Lung (tissue), 16 donors: ENCODE results near the gene YARS1. TPM values are rescaled to one million over a fixed set of nuclear protein-coding genes. Genes with fewer than 3 reads are reported as not detected.

Source experiments
- ATAC-seq: fragments of 200-7000 bp; cut with Tn5 transposase; one replicate; pipeline ENCODE4 v1.9.1; 2020; ENCODE audit warnings: moderate number of reproducible peaks; ENCODE audit not compliant: insufficient read depth, low FRiP score
- DNase-seq, 3 donors: peaks; one replicate each; pipeline ENCODE4 v3.0.0-alpha.2; 2013 to 2017
- H3K27ac ChIP-seq, 2 donors: one replicate each; pipeline ENCODE4 v1.5.1; 2013; ENCODE audit warnings: mild to moderate bottlenecking in 2 of 2, moderate library complexity in 2 of 2, control low read depth in 1 of 2, inconsistent platforms in 1 of 2, low read depth in 1 of 2, low read length in 1 of 2
- H3K27me3 ChIP-seq, 3 donors: one replicate each; pipeline ENCODE4 v1.5.1; 2013; ENCODE audit warnings: low read length in 2 of 3; ENCODE audit not compliant: control insufficient read depth in 3 of 3, insufficient read depth in 3 of 3
- H3K36me3 ChIP-seq, 4 donors: one replicate each; pipeline ENCODE4 v1.5.1; 2013; ENCODE audit warnings: low read length in 4 of 4, mild to moderate bottlenecking in 1 of 4, moderate library complexity in 1 of 4; ENCODE audit not compliant: control insufficient read depth in 4 of 4, insufficient read depth in 4 of 4
- H3K4me1 ChIP-seq, 5 donors: one replicate each; pipeline ENCODE4 v1.5.1; 2013; ENCODE audit warnings: low read length in 5 of 5, mild to moderate bottlenecking in 2 of 5, moderate library complexity in 1 of 5; ENCODE audit not compliant: control insufficient read depth in 5 of 5, insufficient read depth in 5 of 5
- H3K4me3 ChIP-seq: one replicate; pipeline ENCODE4 v1.5.1; 2013; ENCODE audit warnings: mild to moderate bottlenecking, control low read depth, moderate library complexity
- H3K9ac ChIP-seq, 2 donors: one replicate each; pipeline ENCODE4 v1.5.1; 2013; ENCODE audit warnings: low read length in 2 of 2, control low read depth in 1 of 2; ENCODE audit not compliant: insufficient read depth in 1 of 2
- H3K9me3 ChIP-seq, 4 donors: one replicate each; pipeline ENCODE4 v1.5.1; 2013; ENCODE audit warnings: low read length in 3 of 4, mild to moderate bottlenecking in 1 of 4, moderate library complexity in 1 of 4; ENCODE audit not compliant: control insufficient read depth in 4 of 4, insufficient read depth in 3 of 4
- CTCF ChIP-seq: IDR thresholded peaks from 2 replicates; pipeline ENCODE4 v1.5.1; 2012; ENCODE audit warnings: mild to moderate bottlenecking; ENCODE audit errors: control extremely low read depth, extremely low read depth
- WGBS, 2 donors: extraction: QIAGEN DNeasy Blood & Tissue Kit; methylation state at CpG; one replicate each; pipeline ENCODE4 v1.1.7; 2013; 5-methylcytosine and 5-hydroxymethylcytosine counted together
- long read RNA-seq, 5 donors: transcript quantifications; one replicate each; lab custom pipeline, GENCODE V29; 2026
- polyA plus RNA-seq, 2 donors: library from polyadenylated mRNA; stranded (reverse); fragments of 200-250 nt; gene quantifications; one replicate each; pipeline ENCODE4 v1.2.1, GENCODE V29; 2013
- total RNA-seq, 2 donors: library from RNA; depleted of rRNA in 1 of 2; stranded (reverse); fragments of >200 nt in 1 of 2; gene quantifications; one replicate each; pipeline ENCODE4 v1.2.1, GENCODE V29; 2014 to 2021
- donor health status: control.
- donor health status: control.
- donor health status: Bipolar disorder and iron deficiency.
- donor health status: healthy.
- donor health status: DM: yes; HTN: yes; CAD: no.

Gene YARS1
- total RNA-seq (100 to 1,000 TPM in 1 of 2 donors, 10 to 100 TPM in 1; 61.2 to 151 TPM), polyA plus RNA-seq (10 to 100 TPM; 68.5 to 87.1 TPM)
- long read RNA-seq, donor 1, transcript YARS-208 (5 exons, 2,197 nt): minor isoform, 5 of 20 reads
- long read RNA-seq, donor 1, transcript YARS-201 (13 exons, 3,238 nt): major isoform, 8 of 20 reads
- long read RNA-seq, donor 1, partial matches to known transcripts: 0 of 20 reads
- long read RNA-seq, donor 1, other reads (novel, unspliced or antisense): 0 of 20 reads
- long read RNA-seq, donor 2, transcript YARS-209 (2 exons, 2,178 nt): major isoform, 5 of 11 reads
- long read RNA-seq, donor 2, partial matches to known transcripts: 0 of 11 reads
- long read RNA-seq, donor 2, other reads (novel, unspliced or antisense): 0 of 11 reads
- long read RNA-seq, donor 3, partial matches to known transcripts: 0 of 9 reads
- long read RNA-seq, donor 3, other reads (novel, unspliced or antisense): 0 of 9 reads
- long read RNA-seq, donor 4, partial matches to known transcripts: 0 of 6 reads
- long read RNA-seq, donor 4, other reads (novel, unspliced or antisense): 0 of 6 reads
- long read RNA-seq, donor 5, transcript YARS-201 (13 exons, 3,238 nt): major isoform, 12 of 34 reads
- long read RNA-seq, donor 5, partial matches to known transcripts: 14 of 34 reads
- long read RNA-seq, donor 5, other reads (novel, unspliced or antisense): 0 of 34 reads

- peak; percentile 98 for ATAC-seq
- 0 to 1% methylated on average over 50 to 55 of the region's 55 CpGs for WGBS, 2 donors
- TF ChIP-seq CTCF: no peak
- Histone ChIP-seq H3K9ac (peak within 1 kb of the TSS; percentile 76 to 88), H3K27ac (peak within 1 kb of the TSS; percentile 97), H3K27me3 (no peaks in the 10 kb centered on the region), H3K4me3 (peak within 1 kb of the TSS; percentile 91), H3K4me1 (peaks cover 4 to 24% (median 8%) of the 10 kb centered on the region in 5 donors), H3K9me3 (no peaks in the 10 kb centered on the region), H3K36me3 (no peaks in the 10 kb centered on the region)
- DNase-seq: peak; percentile 99 to 100 (median 100)
Observed at GRCh38 chr1:32817159-32817814, at the start of gene YARS1, which contains the start of gene S100PBP. Gene YARS1 (minus strand): TSS chr1:32817358. CDS start chr1:32817244, 114 bp downstream. Gene S100PBP (plus strand): TSS chr1:32817653. CDS start chr1:32826100, 8,447 bp downstream.

- H3K4me1 ChIP-seq: peaks cover 0 to 16% (median 0%) of the 10 kb centered on the region in 5 donors
- no peaks in the 10 kb centered on the region for H3K9me3 ChIP-seq
- no peak overlapping the region for H3K4me3 ChIP-seq
- H3K27ac ChIP-seq: no peak overlapping the region
- WGBS, 2 donors: 61 to 76% methylated on average over 3 of the region's 3 CpGs
- no peak overlapping the region for H3K9ac ChIP-seq
- ATAC-seq (no peak), DNase-seq (peak in 2 of 3 donors; percentile 55 to 67)
- H3K36me3 ChIP-seq: peaks cover 0 to 11% (median 0%) of the 10 kb centered on the region in 4 donors
- no peaks in the 10 kb centered on the region for H3K27me3 ChIP-seq
- no peak for TF ChIP-seq CTCF
Observed at GRCh38 chr1:32865639-32866405, 48.7 kb upstream of the YARS1 start.

- DNase-seq: no peak
- WGBS, 2 donors: 96 to 98% methylated on average over 8 of the region's 8 CpGs
- Histone ChIP-seq H3K4me3 (no peak overlapping the region), H3K9me3 (no peaks in the 10 kb centered on the region), H3K9ac (no peak overlapping the region), H3K36me3 (peaks cover 0 to 11% (median 0%) of the 10 kb centered on the region in 4 donors), H3K4me1 (peaks cover 0 to 10% (median 0%) of the 10 kb centered on the region in 5 donors), H3K27ac (no peak overlapping the region), H3K27me3 (no peaks in the 10 kb centered on the region)
- no peak for TF ChIP-seq CTCF
- ATAC-seq: no peak
Observed at GRCh38 chr1:32864375-32865019, 47.3 kb upstream of the YARS1 start.
